H1 (cell line): Measurements from ENCODE around the gene SEMA3E. TPM values are rescaled to one million over a fixed set of nuclear protein-coding genes. Genes with fewer than 3 reads are reported as not detected.
A peak's percentile ranks its signal among the peaks of the same experiment; 100 is the strongest.

Experiments used
- CTCF ChIA-PET: fragments of 300-600 bp; sonication (Branson Sonifier 250); formaldehyde crosslinking; loops from one replicate; lab custom pipeline; 2021; ENCODE audit not compliant: partially characterized antibody; lab: Charles Lee
- POLR2A ChIA-PET: fragments of 300-600 bp; sonication (Branson Sonifier 250); formaldehyde crosslinking; loops from one replicate; lab custom pipeline; 2021; ENCODE audit warnings: inconsistent platforms; ENCODE audit not compliant: partially characterized antibody; lab: Charles Lee
- DNase-seq, 2 experiments: peaks; one replicate each; pipeline versions ENCODE4 v3.0.0 to v3.0.0-alpha.2; 2010 to 2022; ENCODE audit warnings: low spot score in 2 of 2, low read depth in 1 of 2, mixed read lengths in 1 of 2
- FAIRE-seq: peaks from 2 replicates; lab custom pipeline; 2011; peaks lifted over from hg19 to GRCh38; lab: Jason Lieb, UNC
- H2AFZ ChIP-seq: 2 replicates; pipeline ENCODE4 v1.8.1; 2012; ENCODE audit warnings: low read length, inconsistent platforms
- H2AK5ac ChIP-seq: 2 replicates; pipeline ENCODE4 v1.6.1; 2013; ENCODE audit warnings: low read depth, low read length
- H2BK120ac ChIP-seq: replicated peaks from 2 replicates; pipeline ENCODE3; 2013; ENCODE audit warnings: low read depth, low read length, inconsistent platforms
- H2BK12ac ChIP-seq: 2 replicates; pipeline ENCODE4 v1.6.1; 2013; ENCODE audit warnings: low read depth, low read length
- H2BK15ac ChIP-seq: 2 replicates; pipeline ENCODE4 v1.6.1; 2013; ENCODE audit warnings: low read length
- H2BK20ac ChIP-seq: 2 replicates; pipeline ENCODE4 v1.6.1; 2013; ENCODE audit warnings: low read length
- H2BK5ac ChIP-seq: 2 replicates; pipeline ENCODE4 v1.6.1; 2013; ENCODE audit warnings: low read depth, low read length
- H3K14ac ChIP-seq: 2 replicates; pipeline ENCODE4 v1.6.1; 2013; ENCODE audit warnings: inconsistent platforms; ENCODE audit not compliant: insufficient read length
- H3K18ac ChIP-seq: 2 replicates; pipeline ENCODE4 v1.6.1; 2013; ENCODE audit warnings: low read length; ENCODE audit errors: extremely low read depth
- H3K23ac ChIP-seq: 2 replicates; pipeline ENCODE4 v1.6.1; 2013; ENCODE audit warnings: inconsistent platforms; ENCODE audit not compliant: insufficient read length
- H3K23me2 ChIP-seq: 2 replicates; pipeline ENCODE4 v1.6.1; 2013; ENCODE audit warnings: low read depth, low read length
- H3K27ac ChIP-seq: 2 replicates; pipeline ENCODE4 v1.6.1; 2011; ENCODE audit warnings: low read depth, low read length, inconsistent platforms
- H3K27me3 ChIP-seq, 4 experiments: replicated peaks in 1 of 4; 1 replicate in 1 of 4; 2 replicates in 3 of 4; pipeline versions ENCODE4 v1.6.1 to v1.8.1; 2011 to 2013; ENCODE audit warnings: low read length in 3 of 4, mild to moderate bottlenecking in 3 of 4, inconsistent platforms in 2 of 4, mixed read lengths in 2 of 4, moderate library complexity in 1 of 4; ENCODE audit not compliant: control insufficient read depth in 3 of 4, insufficient read depth in 3 of 4; ENCODE audit errors: extremely low read depth in 1 of 4
- H3K36me3 ChIP-seq, 4 experiments: 2 replicates each; pipeline versions ENCODE4 v1.6.1 to v1.8.1; 2011 to 2013; ENCODE audit warnings: mild to moderate bottlenecking in 4 of 4, low read length in 3 of 4, moderate library complexity in 2 of 4, control low read depth in 1 of 4, inconsistent platforms in 1 of 4; ENCODE audit not compliant: insufficient read depth in 4 of 4, control insufficient read depth in 2 of 4
- H3K4ac ChIP-seq: replicated peaks from 2 replicates; pipeline ENCODE3; 2013; ENCODE audit warnings: low read length, low read depth, mixed read lengths, inconsistent platforms; ENCODE audit not compliant: insufficient read length
- H3K4me1 ChIP-seq, 4 experiments: replicated peaks in 1 of 4; 1 replicate in 1 of 4; 2 replicates in 3 of 4; pipeline versions ENCODE4 v1.6.1 to v1.8.1; 2011 to 2013; ENCODE audit warnings: low read length in 3 of 4, inconsistent platforms in 2 of 4, mixed read lengths in 1 of 4; ENCODE audit not compliant: insufficient read depth in 4 of 4, control insufficient read depth in 3 of 4
- H3K4me2 ChIP-seq, 2 experiments: 2 replicates each; pipeline versions ENCODE4 v1.6.1 to v1.8.1; 2011 to 2013; ENCODE audit warnings: low read depth in 2 of 2, low read length in 2 of 2, control low read depth in 1 of 2, inconsistent platforms in 1 of 2, mild to moderate bottlenecking in 1 of 2; ENCODE audit not compliant: insufficient read depth in 1 of 2
- H3K4me3 ChIP-seq, 4 experiments: fragments of 200-600, 300-600 bp in 1 of 4; sonication (generic), shearing (Covaris generic), sonication (Bioruptor Twin) in 1 of 4; 2 replicates each; pipeline versions ENCODE4 v1.5.1 to v1.8.1; 2011 to 2016; ENCODE audit warnings: low read length in 4 of 4, low read depth in 3 of 4, control low read depth in 2 of 4, inconsistent platforms in 2 of 4, mild to moderate bottlenecking in 2 of 4, mixed read lengths in 1 of 4, moderate library complexity in 1 of 4; ENCODE audit not compliant: insufficient read depth in 2 of 4; ENCODE audit errors: extremely low read depth in 1 of 4
- H3K56ac ChIP-seq: replicated peaks from 2 replicates; pipeline ENCODE3; 2013; ENCODE audit warnings: low read depth, mild to moderate bottlenecking, mixed read lengths, low read length, inconsistent platforms; ENCODE audit not compliant: insufficient read length
- H3K79me1 ChIP-seq: 2 replicates; pipeline ENCODE4 v1.6.1; 2013; ENCODE audit warnings: low read depth, low read length, control low read depth
- H3K79me2 ChIP-seq, 2 experiments: 2 replicates each; pipeline versions ENCODE4 v1.6.1 to v1.8.1; 2012 to 2013; ENCODE audit warnings: low read length in 2 of 2, mild to moderate bottlenecking in 2 of 2, inconsistent platforms in 1 of 2; ENCODE audit not compliant: insufficient read depth in 2 of 2, control insufficient read depth in 1 of 2
- H3K9ac ChIP-seq, 4 experiments: replicated peaks in 1 of 4; 1 replicate in 1 of 4; 2 replicates in 3 of 4; pipeline versions ENCODE4 v1.6.1 to v1.8.1; 2011 to 2013; ENCODE audit warnings: low read depth in 3 of 4, low read length in 3 of 4, control low read depth in 2 of 4, mild to moderate bottlenecking in 2 of 4, moderate library complexity in 2 of 4, inconsistent platforms in 1 of 4; ENCODE audit errors: extremely low read depth in 1 of 4
- H3K9me3 ChIP-seq, 2 experiments: 2 replicates each; pipeline versions ENCODE4 v1.6.1 to v1.8.1; 2012 to 2013; ENCODE audit warnings: mild to moderate bottlenecking in 2 of 2, moderate library complexity in 2 of 2, control low read depth in 1 of 2, inconsistent platforms in 1 of 2, low read depth in 1 of 2, low read length in 1 of 2, mixed read lengths in 1 of 2; ENCODE audit not compliant: insufficient read depth in 2 of 2
- H4K20me1 ChIP-seq, 2 experiments: replicated peaks in 1 of 2; 2 replicates each; pipeline versions ENCODE3 to v1.8.1; 2011 to 2013; ENCODE audit warnings: inconsistent platforms in 2 of 2, low read length in 2 of 2, mild to moderate bottlenecking in 1 of 2; ENCODE audit not compliant: insufficient read depth in 2 of 2, control insufficient read depth in 1 of 2
- H4K5ac ChIP-seq: 2 replicates; pipeline ENCODE4 v1.6.1; 2013; ENCODE audit warnings: low read length, low read depth, mixed read lengths, inconsistent platforms; ENCODE audit not compliant: insufficient read length
- H4K8ac ChIP-seq: 2 replicates; pipeline ENCODE4 v1.8.0; 2013; ENCODE audit warnings: mild to moderate bottlenecking, moderate library complexity, low read length, inconsistent platforms; ENCODE audit not compliant: insufficient read depth; ENCODE audit errors: extremely low read depth
- H4K91ac ChIP-seq: replicated peaks from 2 replicates; pipeline ENCODE3; 2013; ENCODE audit warnings: low read length, mixed read lengths, inconsistent platforms; ENCODE audit not compliant: insufficient read length
- CREB1 ChIP-seq: IDR thresholded peaks from 2 replicates; pipeline ENCODE4 v1.6.1; 2012; ENCODE audit warnings: inconsistent platforms
- JUND ChIP-seq: IDR thresholded peaks from 2 replicates; pipeline ENCODE4 v1.6.1; 2011; ENCODE audit warnings: mild to moderate bottlenecking, improper control_type of control experiment, low read length
- MAFK ChIP-seq: IDR thresholded peaks from 2 replicates; pipeline ENCODE4 v1.6.1; 2012; ENCODE audit warnings: low read depth, mild to moderate bottlenecking, improper control_type of control experiment, low read length
- POLR2A ChIP-seq, 2 experiments: IDR thresholded peaks; 1 replicate in 1 of 2; 2 replicates in 1 of 2; pipeline ENCODE4 v1.6.1; 2011; ENCODE audit warnings: low read depth in 2 of 2, low read length in 2 of 2, mild to moderate bottlenecking in 2 of 2; ENCODE audit errors: control extremely low read depth in 1 of 2
- POLR2AphosphoS5 ChIP-seq: IDR thresholded peaks from 2 replicates; pipeline ENCODE4 v1.6.1; 2011; ENCODE audit warnings: low read depth, low read length
- RAD21 ChIP-seq, 2 experiments: IDR thresholded peaks in 1 of 2; conservative IDR thresholded peaks in 1 of 2; 2 replicates each; pipeline ENCODE4 v1.6.1; 2011; ENCODE audit warnings: low read depth in 2 of 2, low read length in 2 of 2, improper control_type of control experiment in 1 of 2, inconsistent platforms in 1 of 2, mild to moderate bottlenecking in 1 of 2, moderate library complexity in 1 of 2
- SRF ChIP-seq: IDR thresholded peaks from 2 replicates; pipeline ENCODE4 v1.6.1; 2011; ENCODE audit warnings: mild to moderate bottlenecking, low read depth, low read length, moderate library complexity
- WGBS, 2 experiments: shearing (Covaris generic) in 1 of 2; methylation state at CpG; one replicate each; pipeline versions ENCODE4 v1.1.6 to v1.1.7; 2013 to 2015; ENCODE audit warnings: low lambda C conversion rate in 2 of 2, mixed read lengths in 2 of 2, inconsistent platforms in 1 of 2, low coverage in 1 of 2, missing lambda C conversion rate in 1 of 2; ENCODE audit not compliant: insufficient replicate concordance in 2 of 2, insufficient coverage in 1 of 2, insufficient read length in 1 of 2; ENCODE audit errors: extremely low coverage in 1 of 2, missing lambda C conversion rate in 1 of 2; 5-methylcytosine and 5-hydroxymethylcytosine counted together
- polyA plus RNA-seq, 7 experiments: library from polyadenylated mRNA; depleted of rRNA in 3 of 7; stranded (reverse) in 5 of 7; unstranded in 2 of 7; fragments of >200 nt in 5 of 7; fragments of 200-250 nt in 2 of 7; gene quantifications; 1 replicate in 5 of 7; 2 replicates in 1 of 7; 4 replicates in 1 of 7; pipeline versions ENCODE4 v1.2.1 to v1.2.3, GENCODE V29; 2011 to 2013; ENCODE audit warnings: missing spikeins in 2 of 7, mixed read lengths in 2 of 7
- total RNA-seq: library from RNA; stranded (reverse); fragmentation: NEBNext Ultra II Directional; extraction: Animal tissue kit (Norgen Biotek cat#: 25700); gene quantifications from 2 replicates; pipeline ENCODE4 v1.2.1, GENCODE V29; 2021
- TF ChIP-seq, protein P1 (sequence below), 3 experiments: IDR thresholded peaks; 1 replicate in 2 of 3; 2 replicates in 1 of 3; pipeline versions ENCODE4 v1.5.1 to v1.6.1; 2011; ENCODE audit warnings: low read length in 3 of 3, mild to moderate bottlenecking in 3 of 3, inconsistent platforms in 2 of 3, low read depth in 1 of 3, moderate library complexity in 1 of 3; ENCODE audit not compliant: insufficient read depth in 1 of 3; ENCODE audit errors: control extremely low read depth in 1 of 3

The SEMA3E gene
- total and polyA plus RNA-seq, 2 of the 8 experiments (the other 6 are each of a cell fraction or from before 2014, with no cell fraction given) = 0.93 to 0.94 TPM

DNA sequence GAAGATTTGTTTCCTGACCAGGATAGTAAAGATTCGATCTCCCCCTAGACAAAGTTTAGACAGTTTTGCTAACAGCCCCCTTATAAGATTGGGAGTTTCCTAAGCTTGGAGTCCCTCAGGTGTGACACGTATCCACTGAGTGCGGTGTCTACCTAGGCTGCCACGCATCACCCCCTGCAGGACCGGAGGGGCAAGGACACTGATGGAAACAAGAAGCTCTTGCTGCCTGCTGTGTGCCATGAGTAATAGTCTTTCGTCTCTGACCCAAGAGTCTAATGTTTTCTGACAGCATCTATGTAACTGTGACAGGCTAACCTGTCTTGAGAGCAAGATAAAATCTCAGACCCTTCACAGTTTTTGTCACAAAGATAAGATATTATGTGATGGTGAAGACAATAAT is 173.5 kb downstream of the SEMA3E start:
- FAIRE-seq = peak; percentile 80
- no peak overlapping the region for H4K5ac ChIP-seq
- CTCF ChIA-PET = interaction anchor here (0.7 to 3.0 kb wide), 13 partner anchors 11 to 333 kb away, joined by 3 to 28 read pairs (median 3); no protein-coding TSS in a partner anchor

More for the DNA sequence above, 173.5 kb downstream of the SEMA3E start:
- H3K23ac ChIP-seq = no peak overlapping the region
- H2BK120ac ChIP-seq = no peak overlapping the region
- POLR2A ChIA-PET = interaction anchor here (0.5 to 7.6 kb wide), 10 partner anchors 9 to 141 kb away, joined by 3 to 47 read pairs (median 5); no protein-coding TSS in a partner anchor
- H4K8ac ChIP-seq = no peak overlapping the region
- no peaks in the 10 kb centered on the region for H3K36me3 ChIP-seq
- no peak overlapping the region for H2BK5ac ChIP-seq
- H2AK5ac ChIP-seq = no peak overlapping the region
- 39% methylated on average over 6 of the region's 6 CpGs; no CpG with 5 or more reads in 1 of the 2 experiments for WGBS, 2 experiments
- H3K79me1 ChIP-seq = no peaks in the 10 kb centered on the region
- no peak overlapping the region for H2BK15ac ChIP-seq
- no peak for DNase-seq
- TF ChIP-seq POLR2AphosphoS5 = peak; percentile 88
- TF ChIP-seq CREB1 = peak; percentile 40; the same call in 1 of the 2 replicates
- peak; percentile 27; the same call in 1 of the 2 replicates for TF ChIP-seq JUND
- TF ChIP-seq, protein P1, sequence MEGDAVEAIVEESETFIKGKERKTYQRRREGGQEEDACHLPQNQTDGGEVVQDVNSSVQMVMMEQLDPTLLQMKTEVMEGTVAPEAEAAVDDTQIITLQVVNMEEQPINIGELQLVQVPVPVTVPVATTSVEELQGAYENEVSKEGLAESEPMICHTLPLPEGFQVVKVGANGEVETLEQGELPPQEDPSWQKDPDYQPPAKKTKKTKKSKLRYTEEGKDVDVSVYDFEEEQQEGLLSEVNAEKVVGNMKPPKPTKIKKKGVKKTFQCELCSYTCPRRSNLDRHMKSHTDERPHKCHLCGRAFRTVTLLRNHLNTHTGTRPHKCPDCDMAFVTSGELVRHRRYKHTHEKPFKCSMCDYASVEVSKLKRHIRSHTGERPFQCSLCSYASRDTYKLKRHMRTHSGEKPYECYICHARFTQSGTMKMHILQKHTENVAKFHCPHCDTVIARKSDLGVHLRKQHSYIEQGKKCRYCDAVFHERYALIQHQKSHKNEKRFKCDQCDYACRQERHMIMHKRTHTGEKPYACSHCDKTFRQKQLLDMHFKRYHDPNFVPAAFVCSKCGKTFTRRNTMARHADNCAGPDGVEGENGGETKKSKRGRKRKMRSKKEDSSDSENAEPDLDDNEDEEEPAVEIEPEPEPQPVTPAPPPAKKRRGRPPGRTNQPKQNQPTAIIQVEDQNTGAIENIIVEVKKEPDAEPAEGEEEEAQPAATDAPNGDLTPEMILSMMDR (IDR thresholded peaks at IDR 0.05; ENCODE audit: control extremely low read depth in 1 of 3, insufficient read depth in 1 of 3, low read depth in 1 of 3, low read length in 3 of 3) = peak; percentile 69 to 87 (median 76)
- TF ChIP-seq RAD21 (IDR thresholded peaks at IDR 0.05 in 1 of 2, conservative IDR thresholded peaks at IDR 0.05 in 1 of 2; ENCODE audit: low read depth in 2 of 2, low read length in 2 of 2) = peak; percentile 71 to 77
- no peak for TF ChIP-seq SRF
- TF ChIP-seq POLR2A (IDR thresholded peaks at IDR 0.05; ENCODE audit: control extremely low read depth in 1 of 2, low read depth in 2 of 2, low read length in 2 of 2) = peak in 1 of 2 experiments; percentile 52; a peak in 1 of 3 replicates
- TF ChIP-seq MAFK = no peak
- TF ChIP-seq, all 59 proteins: peak for 6
- H3K4me2 ChIP-seq = no peak overlapping the region
- H3K14ac ChIP-seq = no peak overlapping the region
- no peak overlapping the region for H3K56ac ChIP-seq
- no peak overlapping the region for H3K4ac ChIP-seq
- no peak overlapping the region for H2BK12ac ChIP-seq
- no peak overlapping the region for H4K91ac ChIP-seq
- H3K27ac ChIP-seq = no peak overlapping the region
- no peak overlapping the region for H2AFZ ChIP-seq
- no peak overlapping the region for H3K4me3 ChIP-seq
- H3K27me3 ChIP-seq = no peaks in the 10 kb centered on the region; a peak in 1 of 7 replicates
- H3K23me2 ChIP-seq = no peaks in the 10 kb centered on the region
- no peak overlapping the region for H3K18ac ChIP-seq
- no peak overlapping the region for H2BK20ac ChIP-seq
- no peaks in the 10 kb centered on the region for H3K9me3 ChIP-seq
- H4K20me1 ChIP-seq = no peaks in the 10 kb centered on the region
- no peaks in the 10 kb centered on the region; a peak in 1 of 7 replicates for H3K4me1 ChIP-seq
- H3K79me2 ChIP-seq = no peaks in the 10 kb centered on the region
- no peak overlapping the region for H3K9ac ChIP-seq
